Measurements from ENCODE around the gene ABCC11.

ABCC11 gene

GRCh38 chr16:48157302-48157701 lies 90.0 kb downstream of the ABCC11 start:
- no peak for DNase-seq

- peak; percentile 69 for DNase-seq
These were observed 90.5 kb downstream of the ABCC11 start for GRCh38 chr16:48156790-48157209.

- no peak for DNase-seq
These were observed 91.2 kb downstream of the ABCC11 start, which contains the start of gene ABCC12 for GRCh38 chr16:48155926-48156789. ABCC12 (minus strand) TSS chr16:48155993; CDS start chr16:48146424, 9,569 bp downstream.

- no peak for DNase-seq
These were observed 93.6 kb downstream of the ABCC11 start for GRCh38 chr16:48153774-48154173.

GRCh38 chr16:48152226-48152625 lies 95.1 kb downstream of the ABCC11 start:
- DNase-seq: no peak

- DNase-seq: no peak
These were observed 96.6 kb downstream of the ABCC11 start for GRCh38 chr16:48150707-48151106.

GRCh38 chr16:48146710-48147109 lies 100.6 kb downstream of the ABCC11 start:
- DNase-seq: no peak

- DNase-seq: no peak
These were observed 101.2 kb downstream of the ABCC11 start for GRCh38 chr16:48146131-48146530.

GRCh38 chr16:48143812-48144368 lies 103.4 kb downstream of the ABCC11 start:
- no peak for DNase-seq

GRCh38 chr16:48140821-48141220 lies 106.5 kb downstream of the ABCC11 start:
- DNase-seq: no peak

GRCh38 chr16:48139517-48139916 lies 107.8 kb downstream of the ABCC11 start:
- DNase-seq: no peak

- no peak for DNase-seq
These were observed 108.8 kb downstream of the ABCC11 start for GRCh38 chr16:48138543-48138942.

- DNase-seq: no peak
These were observed 109.5 kb downstream of the ABCC11 start for GRCh38 chr16:48137822-48138221.

GRCh38 chr16:48136547-48137360 lies 110.6 kb downstream of the ABCC11 start:
- DNase-seq: no peak

- no peak for DNase-seq
These were observed 113.7 kb downstream of the ABCC11 start for GRCh38 chr16:48133455-48134211.

GRCh38 chr16:48132696-48133095 lies 114.6 kb downstream of the ABCC11 start:
- no peak for DNase-seq

- no peak for DNase-seq
These were observed 116.0 kb downstream of the ABCC11 start for GRCh38 chr16:48131201-48131935.

- no peak for DNase-seq
These were observed 117.4 kb downstream of the ABCC11 start for GRCh38 chr16:48129926-48130325.

GRCh38 chr16:48128769-48129168 lies 118.6 kb downstream of the ABCC11 start:
- no peak for DNase-seq

- peak; percentile 93 for DNase-seq
These were observed 120.3 kb downstream of the ABCC11 start for GRCh38 chr16:48126801-48127644.

GRCh38 chr16:48125888-48126287 lies 121.5 kb downstream of the ABCC11 start:
- DNase-seq: no peak
